A549 (cell line): Measurements from ENCODE around the gene MBOAT2. TPM values are rescaled to one million over a fixed set of nuclear protein-coding genes. Genes with fewer than 3 reads are reported as not detected.

Source experiments
- ATAC-seq, 2 experiments: fragments of 200-7000 bp in 1 of 2; fragments of >200 bp in 1 of 2; cut with Nextera tagmentation in 1 of 2; cut with Tn5 transposase in 1 of 2; 3 replicates each; pipeline versions ENCODE4 v1.8.0 to v1.9.1; 2018 to 2020; ENCODE audit warnings: mild to moderate bottlenecking in 1 of 2, moderate library complexity in 1 of 2
- CTCF ChIA-PET: fragments of 300-600 bp; sonication (Branson Sonifier 250); formaldehyde crosslinking; extraction: SDS; loops from one replicate; lab custom pipeline; 2021; ENCODE audit warnings: antibody characterized with exemption, inconsistent platforms; lab: Yijun Ruan, JAX
- POLR2A ChIA-PET: fragments of 350-600 bp; formaldehyde crosslinking; extraction: SDS; loops from one replicate; lab custom pipeline; 2021; ENCODE audit warnings: antibody characterized with exemption, inconsistent platforms; lab: Yijun Ruan, JAX
- DNase-seq, 2 experiments: peaks; one replicate each; pipeline versions ENCODE4 v3.0.0 to v3.0.0-alpha.2; 2011 to 2016; ENCODE audit warnings: low read depth in 1 of 2, low spot score in 1 of 2
- FAIRE-seq: peaks from 2 replicates; lab custom pipeline; 2011; peaks lifted over from hg19 to GRCh38; lab: Jason Lieb, UNC
- H3K27ac ChIP-seq, 2 experiments: fragments of >200 bp; sonication (Bioruptor Twin); formaldehyde crosslinking; 3 replicates each; pipeline ENCODE4 v1.5.1; 2016 to 2017
- H3K4me1 ChIP-seq: fragments of >200 bp; sonication (Bioruptor Twin); formaldehyde crosslinking; 3 replicates; pipeline ENCODE4 v1.6.1; 2016
- H3K4me2 ChIP-seq: fragments of >200 bp; sonication (Bioruptor Twin); formaldehyde crosslinking; 3 replicates; pipeline ENCODE4 v1.6.1; 2016
- H3K4me3 ChIP-seq: fragments of >200 bp; sonication (Bioruptor Twin); formaldehyde crosslinking; 3 replicates; pipeline ENCODE4 v1.5.1; 2016
- H3K9me3 ChIP-seq: fragments of >200 bp; sonication (Bioruptor Twin); formaldehyde crosslinking; 3 replicates; pipeline ENCODE4 v1.6.1; 2016
- CBX2 ChIP-seq: fragments of 200-600 bp; sonication (generic); IDR thresholded peaks from 2 replicates; pipeline ENCODE4 v1.6.1; 2016; ENCODE audit warnings: low read depth, mild to moderate bottlenecking, borderline replicate concordance
- CBX8 ChIP-seq: fragments of 200-600 bp; sonication (generic); IDR thresholded peaks from 2 replicates; pipeline ENCODE4 v1.6.1; 2016
- CHD2 ChIP-seq: fragments of 150-350 bp; IDR thresholded peaks from 2 replicates; pipeline ENCODE4 v1.6.1; 2014; ENCODE audit warnings: low read length; ENCODE audit not compliant: partially characterized antibody
- CTCF ChIP-seq: fragments of >200 bp; sonication (Bioruptor Twin); formaldehyde crosslinking; IDR thresholded peaks from 3 replicates; pipeline ENCODE4 v1.5.1; 2016
- EHF ChIP-seq: fragments of 250-450 bp; sonication (Bioruptor Pico); IDR thresholded peaks from 2 replicates; pipeline ENCODE4 v1.5.0; 2020; ENCODE audit warnings: mild to moderate bottlenecking
- FOSB ChIP-seq: fragments of 250-450 bp; sonication (Bioruptor Pico); IDR thresholded peaks from 2 replicates; pipeline ENCODE4 v1.5.0; 2020; ENCODE audit warnings: mild to moderate bottlenecking, moderate library complexity
- FOSL2 ChIP-seq, 2 experiments: fragments of 450-650 bp in 1 of 2; fragments of >200 bp in 1 of 2; sonication (Bioruptor Twin) in 1 of 2; formaldehyde crosslinking; IDR thresholded peaks; 2 replicates each; pipeline versions ENCODE4 v1.5.0 to v1.6.1; 2016 to 2020; ENCODE audit warnings: mild to moderate bottlenecking in 1 of 2, moderate library complexity in 1 of 2
- FOXS1 ChIP-seq: fragments of 250-450 bp; sonication (Bioruptor Pico); IDR thresholded peaks from 2 replicates; pipeline ENCODE4 v1.5.0; 2020; ENCODE audit warnings: mild to moderate bottlenecking, moderate library complexity
- JUNB ChIP-seq: fragments of >200 bp; sonication (Bioruptor Twin); formaldehyde crosslinking; IDR thresholded peaks from 2 replicates; pipeline ENCODE4 v1.6.1; 2016
- MYC ChIP-seq: IDR thresholded peaks from 2 replicates; pipeline ENCODE4 v1.6.1; 2012; ENCODE audit warnings: mild to moderate bottlenecking, inconsistent platforms, low read length, improper control_type of control experiment, borderline replicate concordance
- POLR2AphosphoS2 ChIP-seq: conservative IDR thresholded peaks from 2 replicates; pipeline ENCODE4 v1.6.1; 2012; ENCODE audit warnings: low read length, improper control_type of control experiment, inconsistent platforms
- RNF2 ChIP-seq: fragments of 200-600 bp; sonication (generic); IDR thresholded peaks from 2 replicates; pipeline ENCODE4 v1.6.1; 2016; ENCODE audit warnings: low read depth, mild to moderate bottlenecking, antibody characterized with exemption, moderate library complexity, borderline replicate concordance
- TP53 ChIP-seq: fragments of 250-450 bp; sonication (Bioruptor Pico); IDR thresholded peaks from 2 replicates; pipeline ENCODE4 v1.5.0; 2021; ENCODE audit warnings: mild to moderate bottlenecking, moderate library complexity
- ZFP36 ChIP-seq: fragments of 450-650 bp; IDR thresholded peaks from 2 replicates; pipeline ENCODE4 v1.6.1; 2014; ENCODE audit warnings: borderline replicate concordance; ENCODE audit not compliant: partially characterized antibody
- ZSCAN20 ChIP-seq: fragments of 250-450 bp; sonication (Bioruptor Pico); IDR thresholded peaks from 2 replicates; pipeline ENCODE4 v1.8.0; 2022; ENCODE audit warnings: mild to moderate bottlenecking, moderate library complexity
- WGBS: methylation state at CpG from one replicate; pipeline ENCODE4 v1.1.6; 2017; ENCODE audit errors: missing lambda C conversion rate; 5-methylcytosine and 5-hydroxymethylcytosine counted together
- polyA plus RNA-seq, 4 experiments: library from polyadenylated mRNA; depleted of rRNA in 3 of 4; stranded (reverse); fragments of >200 nt; fragmentation: RNase III in 1 of 4; extraction: RNeasy Plus Mini Kit Qiagen cat#74134 plus additional on column Dnase treatment in 1 of 4; gene quantifications; 2 replicates in 3 of 4; 3 replicates in 1 of 4; pipeline ENCODE4 v1.2.3, GENCODE V29; 2011 to 2017
- TF ChIP-seq, protein P1 (sequence below): IDR thresholded peaks from 2 replicates; pipeline ENCODE4 v1.6.1; 2012
- TF ChIP-seq, protein P2 (sequence below): fragments of >200 bp; sonication (Bioruptor Twin); formaldehyde crosslinking; IDR thresholded peaks from 3 replicates; pipeline ENCODE4 v1.6.1; 2016
- TF ChIP-seq, protein P3 (sequence below): fragments of 250-450 bp; sonication (Bioruptor Pico); IDR thresholded peaks from 2 replicates; pipeline ENCODE4 v1.5.0; 2020; ENCODE audit warnings: low read depth, mild to moderate bottlenecking, moderate library complexity
- TF ChIP-seq, protein P4 (sequence below): fragments of 450-650 bp; IDR thresholded peaks from 2 replicates; pipeline ENCODE4 v1.6.1; 2014; ENCODE audit warnings: antibody characterized with exemption

MBOAT2 gene
- polyA plus RNA-seq, 2 of the 4 experiments (the other 2 are of a cell fraction): 33.1 to 33.3 TPM

DNA sequence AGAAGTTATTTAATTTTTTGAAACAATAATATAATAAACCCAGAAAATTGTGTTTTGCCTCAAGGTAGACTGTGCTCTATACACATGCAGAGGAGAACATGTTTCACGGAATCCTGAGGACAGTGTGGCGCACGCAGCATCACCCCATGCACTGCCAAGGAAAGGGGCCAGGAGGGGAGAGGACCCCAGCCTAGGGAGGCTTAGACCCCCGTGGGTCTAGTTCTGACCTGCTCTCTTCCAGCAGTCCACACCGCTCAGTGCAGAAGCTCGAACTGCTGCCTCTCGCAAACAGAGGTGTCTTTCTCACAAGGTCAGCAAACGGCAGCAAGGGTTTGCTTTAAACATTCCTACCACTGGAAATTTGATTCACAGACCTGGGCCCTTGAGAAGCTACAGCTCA, 114.5 kb downstream of the MBOAT2 start:
- no peak overlapping the region for H3K4me2 ChIP-seq
- TF ChIP-seq, protein P1, sequence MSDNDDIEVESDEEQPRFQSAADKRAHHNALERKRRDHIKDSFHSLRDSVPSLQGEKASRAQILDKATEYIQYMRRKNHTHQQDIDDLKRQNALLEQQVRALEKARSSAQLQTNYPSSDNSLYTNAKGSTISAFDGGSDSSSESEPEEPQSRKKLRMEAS: no peak
- TF ChIP-seq JUNB (no peak), CTCF (no peak), CHD2 (no peak), MYC (no peak), TP53 (no peak), ZFP36 (no peak), EHF (CRISPR knock-in tag) (no peak)
- TF ChIP-seq, protein P2, sequence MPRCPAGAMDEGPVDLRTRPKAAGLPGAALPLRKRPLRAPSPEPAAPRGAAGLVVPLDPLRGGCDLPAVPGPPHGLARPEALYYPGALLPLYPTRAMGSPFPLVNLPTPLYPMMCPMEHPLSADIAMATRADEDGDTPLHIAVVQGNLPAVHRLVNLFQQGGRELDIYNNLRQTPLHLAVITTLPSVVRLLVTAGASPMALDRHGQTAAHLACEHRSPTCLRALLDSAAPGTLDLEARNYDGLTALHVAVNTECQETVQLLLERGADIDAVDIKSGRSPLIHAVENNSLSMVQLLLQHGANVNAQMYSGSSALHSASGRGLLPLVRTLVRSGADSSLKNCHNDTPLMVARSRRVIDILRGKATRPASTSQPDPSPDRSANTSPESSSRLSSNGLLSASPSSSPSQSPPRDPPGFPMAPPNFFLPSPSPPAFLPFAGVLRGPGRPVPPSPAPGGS: no peak
- TF ChIP-seq, protein P3, sequence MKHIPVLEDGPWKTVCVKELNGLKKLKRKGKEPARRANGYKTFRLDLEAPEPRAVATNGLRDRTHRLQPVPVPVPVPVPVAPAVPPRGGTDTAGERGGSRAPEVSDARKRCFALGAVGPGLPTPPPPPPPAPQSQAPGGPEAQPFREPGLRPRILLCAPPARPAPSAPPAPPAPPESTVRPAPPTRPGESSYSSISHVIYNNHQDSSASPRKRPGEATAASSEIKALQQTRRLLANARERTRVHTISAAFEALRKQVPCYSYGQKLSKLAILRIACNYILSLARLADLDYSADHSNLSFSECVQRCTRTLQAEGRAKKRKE: no peak
- H3K27ac ChIP-seq: no peak overlapping the region
- FAIRE-seq (no peak), ATAC-seq (no peak), DNase-seq (no peak)
- POLR2A ChIA-PET: no interaction called here
- H3K9me3 ChIP-seq: no peaks in the 10 kb centered on the region
- CTCF ChIA-PET: interaction anchor here (0.6 to 5.7 kb wide), 3 partner anchors 16 to 190 kb away, joined by 3 to 23 read pairs (median 6); no protein-coding TSS in a partner anchor
- WGBS: 85% methylated on average over 8 of the region's 8 CpGs
- H3K4me3 ChIP-seq: no peak overlapping the region
- H3K4me1 ChIP-seq: no peaks in the 10 kb centered on the region

DNA sequence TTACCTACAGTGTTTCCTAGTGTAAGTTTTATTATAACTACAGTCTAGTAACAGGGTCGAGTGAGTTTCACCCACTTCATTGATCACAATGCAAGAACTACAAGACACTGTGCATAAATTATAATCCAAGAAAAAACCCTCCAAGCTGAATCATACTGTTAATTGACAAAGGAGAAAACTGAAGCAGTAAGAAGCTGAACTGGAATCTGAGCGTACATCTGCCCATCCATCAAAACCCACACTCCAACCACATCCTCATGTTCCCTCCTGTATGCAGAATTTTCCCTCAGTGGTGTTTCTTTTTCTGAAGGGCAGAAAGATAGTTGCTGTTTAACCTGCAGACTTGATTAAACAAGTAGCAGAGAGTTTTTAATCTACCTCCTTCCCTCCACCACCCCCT, 116.6 kb downstream of the MBOAT2 start:
- H3K27ac ChIP-seq: no peak overlapping the region
- POLR2A ChIA-PET: no interaction called here
- H3K9me3 ChIP-seq: no peaks in the 10 kb centered on the region
- 79% methylated on average over 2 of the region's 2 CpGs for WGBS
- no peak overlapping the region for H3K4me3 ChIP-seq
- no peak overlapping the region for H3K4me2 ChIP-seq
- H3K4me1 ChIP-seq: no peaks in the 10 kb centered on the region
- CTCF ChIA-PET: interaction anchor here (1.0 to 1.5 kb wide), 2 partner anchors 14 kb away, joined by 3 to 7 read pairs; no protein-coding TSS in a partner anchor
- FAIRE-seq (no peak), DNase-seq (no peak), ATAC-seq (no peak)
- TF ChIP-seq ZSCAN20 (CRISPR knock-in tag) (no peak), FOXS1 (no peak), RNF2 (no peak), CBX2 (no peak), FOSL2 (IDR thresholded peaks at IDR 0.05) (no peak), FOSL2 (CRISPR knock-in tag; IDR thresholded peaks at IDR 0.05) (no peak)

- Histone ChIP-seq H3K27ac (no peak overlapping the region), H3K4me2 (no peak overlapping the region)
- ATAC-seq (no peak), FAIRE-seq (no peak), DNase-seq (no peak)
- CTCF ChIA-PET: interaction anchor here (0.9 to 1.5 kb wide), 2 partner anchors 13 to 18 kb away, joined by 4 to 7 read pairs; no protein-coding TSS in a partner anchor
- TF ChIP-seq ZFP36: no peak
- no peak for TF ChIP-seq CBX8
- no peak for TF ChIP-seq CHD2
- TF ChIP-seq POLR2AphosphoS2: no peak
- no peak for TF ChIP-seq FOSB (CRISPR knock-in tag)
- TF ChIP-seq, protein P4, sequence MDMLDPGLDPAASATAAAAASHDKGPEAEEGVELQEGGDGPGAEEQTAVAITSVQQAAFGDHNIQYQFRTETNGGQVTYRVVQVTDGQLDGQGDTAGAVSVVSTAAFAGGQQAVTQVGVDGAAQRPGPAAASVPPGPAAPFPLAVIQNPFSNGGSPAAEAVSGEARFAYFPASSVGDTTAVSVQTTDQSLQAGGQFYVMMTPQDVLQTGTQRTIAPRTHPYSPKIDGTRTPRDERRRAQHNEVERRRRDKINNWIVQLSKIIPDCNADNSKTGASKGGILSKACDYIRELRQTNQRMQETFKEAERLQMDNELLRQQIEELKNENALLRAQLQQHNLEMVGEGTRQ: no peak
- TF ChIP-seq, all 56 proteins: peak for 0
- Histone ChIP-seq H3K4me1 (no peaks in the 10 kb centered on the region), H3K9me3 (no peaks in the 10 kb centered on the region), H3K4me3 (no peak overlapping the region)
- 82% methylated on average over 1 of the region's 1 CpG for WGBS
- POLR2A ChIA-PET: no interaction called here
These were observed 117.3 kb downstream of the MBOAT2 start for GRCh38 chr2:8886202-8886518.
